GM12878 (cell line): Measurements from ENCODE around the gene UQCRC1. TPM values are rescaled to one million over a fixed set of nuclear protein-coding genes. Genes with fewer than 3 reads are reported as not detected.

Experiments used
- E2F8 ChIP-seq: fragments of 450-650 bp; IDR thresholded peaks from 2 replicates; pipeline ENCODE4 v1.6.1; 2018; ENCODE audit warnings: mild to moderate bottlenecking, low read depth, moderate library complexity; ENCODE audit not compliant: partially characterized antibody
- HDAC2 ChIP-seq: fragments of 200-600 bp; sonication (generic); IDR thresholded peaks from 2 replicates; pipeline ENCODE4 v1.6.1; 2017
- IKZF1 ChIP-seq: fragments of 450-650 bp; conservative IDR thresholded peaks from 2 replicates; pipeline ENCODE4 v1.6.1; 2017; ENCODE audit warnings: antibody characterized with exemption, mild to moderate bottlenecking
- RB1 ChIP-seq: fragments of 450-650 bp; formaldehyde crosslinking; IDR thresholded peaks from 2 replicates; pipeline ENCODE4 v1.6.1; 2017; ENCODE audit warnings: mild to moderate bottlenecking, borderline replicate concordance
- SRF ChIP-seq, 2 experiments: IDR thresholded peaks; 2 replicates each; pipeline ENCODE4 v1.6.1; 2011; ENCODE audit warnings: low read depth in 2 of 2, low read length in 2 of 2, mild to moderate bottlenecking in 1 of 2, moderate library complexity in 1 of 2
- TCF12 ChIP-seq: IDR thresholded peaks from 2 replicates; pipeline ENCODE4 v1.6.1; 2011; ENCODE audit warnings: low read depth, mild to moderate bottlenecking, low read length
- WRNIP1 ChIP-seq: IDR thresholded peaks from 2 replicates; pipeline ENCODE4 v1.6.1; 2011; ENCODE audit warnings: low read depth, low read length, improper control_type of control experiment, borderline replicate concordance
- ZBTB33 ChIP-seq: fragments of 450-650 bp; IDR thresholded peaks from 2 replicates; pipeline ENCODE4 v1.6.1; 2017; ENCODE audit warnings: mild to moderate bottlenecking
- ZNF207 ChIP-seq: fragments of 450-650 bp; IDR thresholded peaks from 2 replicates; pipeline ENCODE4 v1.6.1; 2014; ENCODE audit warnings: antibody characterized with exemption, mild to moderate bottlenecking, borderline replicate concordance
- polyA plus RNA-seq, 11 experiments: library from polyadenylated mRNA; depleted of rRNA in 4 of 11; unstranded in 6 of 11; stranded (reverse) in 5 of 11; fragments of >200 nt; fragmentation: Nextera tagmentation in 4 of 11; fragmentation: Illumina TruSeq in 1 of 11; extraction: Ambion mirVana in 4 of 11; extraction: Trizol in 1 of 11; gene quantifications; 1 replicate in 1 of 11; 2 replicates in 10 of 11; pipeline versions ENCODE4 v1.2.1 to v1.2.3, GENCODE V29; 2011 to 2016; ENCODE audit warnings: inconsistent platforms in 2 of 11, missing spikeins in 2 of 11, low read depth in 1 of 11
- total RNA-seq, 4 experiments: library from RNA; depleted of rRNA in 3 of 4; stranded (reverse); fragments of >200 nt in 3 of 4; fragmentation: Illumina TruSeq in 1 of 4; extraction: Trizol in 1 of 4; gene quantifications; 2 replicates each; pipeline versions ENCODE4 v1.2.1 to v1.2.3, GENCODE V29; 2013 to 2021

The UQCRC1 gene
- total and polyA plus RNA-seq, 10 of the 15 experiments (the other 5 are each of a cell fraction or from before 2014, with no cell fraction given) = 116 to 426 (median 228) TPM

- no peak for TF ChIP-seq E2F8
- TF ChIP-seq RB1 = peak; percentile 79; the same call in 1 of the 2 replicates
- TF ChIP-seq ZBTB33 = no peak
- peak; percentile 74; the same call in 1 of the 2 replicates for TF ChIP-seq ZNF207
- TF ChIP-seq IKZF1 = peak; percentile 68
- 0 out of 4 replicates have a peak, but pooled peaks of 1 of the 2 experiments have one; percentile 22 for TF ChIP-seq SRF (IDR thresholded peaks at IDR 0.05; ENCODE audit: low read depth in 2 of 2, low read length in 2 of 2)
- TF ChIP-seq WRNIP1 = no peak
- no peak for TF ChIP-seq HDAC2
- peak; percentile 67; the same call in 1 of the 2 replicates for TF ChIP-seq TCF12
These were observed 26.0 kb upstream of the UQCRC1 start, which contains the start of gene SLC26A6 (continued) for GRCh38 chr3:48635222-48636021.
